Activated CD4-positive, alpha-beta T cell treated with anti-CD3 and anti-CD28 coated beads for 36 hours (primary cell): ENCODE measurements around the gene NEURL2. TPM values are rescaled to one million over a fixed set of nuclear protein-coding genes. Genes with fewer than 3 reads are reported as not detected.
A peak's percentile ranks its signal among the peaks of the same experiment; 100 is the strongest.

ENCODE experiments used
- ATAC-seq: fragments of 200-7000 bp; cut with Tn5 transposase; one replicate; pipeline ENCODE4 v1.10.0; 2021; ENCODE audit warnings: mild to moderate bottlenecking, moderate library complexity
- CTCF ChIA-PET: fragments of 350-600 bp; sonication (Branson Sonifier 250); formaldehyde crosslinking; loops from one replicate; lab custom pipeline; 2021; ENCODE audit warnings: antibody characterized with exemption; lab: Charles Lee
- POLR2A ChIA-PET: fragments of 350-600 bp; sonication (Branson Sonifier 250); formaldehyde crosslinking; loops from one replicate; lab custom pipeline; 2021; ENCODE audit warnings: antibody characterized with exemption, inconsistent platforms; lab: Charles Lee
- DNase-seq: peaks from one replicate; pipeline ENCODE4 v3.0.0-alpha.2; 2020
- H3K27ac Mint-ChIP-seq: one replicate; pipeline ENCODE4 v1.8.0; 2021; ENCODE audit warnings: mixed read lengths
- H3K27me3 Mint-ChIP-seq: one replicate; pipeline ENCODE4 v1.8.0; 2021; ENCODE audit warnings: mixed read lengths
- H3K36me3 Mint-ChIP-seq: one replicate; pipeline ENCODE4 v1.8.0; 2021; ENCODE audit warnings: low read depth, mixed read lengths
- H3K4me1 Mint-ChIP-seq: one replicate; pipeline ENCODE4 v1.8.0; 2021; ENCODE audit warnings: mixed read lengths
- H3K4me3 Mint-ChIP-seq: one replicate; pipeline ENCODE4 v1.8.0; 2021; ENCODE audit warnings: mild to moderate bottlenecking, moderate library complexity, mixed read lengths
- H3K9me3 Mint-ChIP-seq: one replicate; pipeline ENCODE4 v1.8.0; 2021; ENCODE audit warnings: low read depth, mixed read lengths
- intact Hi-C, 2 experiments: fragments of 100-400 bp; cut with DNase I in 1 of 2; cut with micrococcal nuclease in 1 of 2; formaldehyde crosslinking; loops; one replicate each; pipeline versions ENCODE4 v1.14.2 to v1.15.1; 2022 to 2024; cut with DNase I, micrococcal nuclease
- total RNA-seq, 2 experiments: library from RNA; stranded (reverse); gene quantifications; one replicate each; pipeline ENCODE4 v1.2.3, GENCODE V29; 2021

NEURL2 gene
- 1 to 10 TPM; 1.2 to 1.9 TPM for total RNA-seq

DNA sequence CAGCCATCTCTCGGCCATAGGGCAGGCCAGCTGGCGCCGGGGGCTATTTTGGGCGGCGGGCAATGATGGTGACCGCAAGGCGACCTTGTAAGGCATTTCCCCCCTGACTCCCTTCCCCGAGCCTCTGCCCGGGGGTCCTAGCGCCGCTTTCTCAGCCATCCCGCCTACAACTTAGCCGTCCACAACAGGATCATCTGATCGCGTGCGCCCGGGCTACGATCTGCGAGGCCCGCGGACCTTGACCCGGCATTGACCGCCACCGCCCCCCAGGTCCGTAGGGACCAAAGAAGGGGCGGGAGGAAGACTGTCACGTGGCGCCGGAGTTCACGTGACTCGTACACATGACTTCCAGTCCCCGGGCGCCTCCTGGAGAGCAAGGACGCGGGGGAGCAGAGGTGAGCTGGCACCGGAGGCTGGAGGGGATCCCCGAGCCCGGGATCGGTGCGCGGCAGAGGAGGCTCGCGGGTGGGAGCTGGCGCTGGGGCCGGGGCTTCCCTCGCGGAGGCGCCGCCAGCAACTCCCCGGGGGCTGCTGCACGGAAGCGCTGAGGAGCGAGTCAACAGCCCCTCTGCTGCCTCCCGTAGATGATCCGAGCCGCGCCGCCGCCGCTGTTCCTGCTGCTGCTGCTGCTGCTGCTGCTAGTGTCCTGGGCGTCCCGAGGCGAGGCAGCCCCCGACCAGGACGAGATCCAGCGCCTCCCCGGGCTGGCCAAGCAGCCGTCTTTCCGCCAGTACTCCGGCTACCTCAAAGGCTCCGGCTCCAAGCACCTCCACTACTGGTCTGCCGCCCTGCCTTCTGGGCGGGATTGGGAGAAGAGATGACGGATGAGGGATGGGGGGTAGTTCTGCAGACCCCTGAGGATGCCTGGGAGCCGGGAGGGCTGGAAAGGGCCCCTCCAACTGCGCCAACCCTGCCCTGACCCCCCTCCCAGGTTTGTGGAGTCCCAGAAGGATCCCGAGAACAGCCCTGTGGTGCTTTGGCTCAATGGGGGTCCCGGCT, at the start of gene NEURL2, which contains the start of gene CTSA:
Gene NEURL2 (minus strand): TSS at position 224 of the 999 bp plus-strand sequence. CDS start 217 bp downstream, at position 7.
Gene CTSA (plus strand): TSS at position 351 of the 999 bp plus-strand sequence. CDS start 234 bp downstream, at position 585.
- Mint-ChIP-seq H3K27ac (peak within 1 kb of the TSS; percentile 87), H3K4me1 (peaks cover 32% of the 10 kb centered on the region), H3K36me3 (peaks cover 23% of the 10 kb centered on the region), H3K4me3 (peak within 1 kb of the TSS; percentile 89), H3K9me3 (no peaks in the 10 kb centered on the region), H3K27me3 (no peaks in the 10 kb centered on the region)
- DNase-seq: peak; percentile 94
- intact Hi-C loops: loop anchor here (1.0 to 2.0 kb wide), 9 partner anchors 10 to 100 kb away; partner anchors contain the start of genes ACOT8 (in 2 of the 2), UBE2C (in 2 of the 2), ZSWIM1 (in 2 of the 2) and ZSWIM3 (in 2 of the 2)
- POLR2A ChIA-PET: interaction anchor here (0.6 to 2.2 kb wide), 3 partner anchors 10 to 78 kb away, joined by 3 to 7 read pairs (median 5); partner anchors contain the start of gene ZSWIM1
- ATAC-seq: peak; percentile 80
- CTCF ChIA-PET: interaction anchor here (1.1 to 1.8 kb wide), 7 partner anchors 10 to 94 kb away, joined by 3 to 10 read pairs (median 5); partner anchors contain the start of genes PCIF1 and ZSWIM1

DNA sequence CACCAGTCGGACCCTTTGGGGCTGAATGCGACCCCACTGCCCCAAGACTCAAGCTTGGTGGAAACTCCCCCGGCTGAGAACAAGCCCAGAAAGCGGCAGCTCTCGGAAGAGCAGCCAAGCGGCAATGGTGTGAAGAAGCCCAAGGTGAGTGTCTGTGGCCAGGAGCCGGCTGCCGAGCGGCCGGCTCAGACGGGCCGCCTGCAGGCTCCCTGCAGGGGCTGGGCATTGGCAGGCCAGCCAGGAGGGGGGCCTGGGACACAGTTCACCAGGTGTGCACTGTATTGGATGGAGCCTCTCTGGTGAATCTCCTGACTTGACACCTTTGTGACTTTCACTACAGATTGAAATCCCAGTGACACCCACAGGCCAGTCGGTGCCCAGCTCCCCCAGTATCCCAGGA, 49.5 kb upstream of the NEURL2 start:
- ATAC-seq (no peak), DNase-seq (no peak)
- Mint-ChIP-seq H3K4me3 (no peak overlapping the region), H3K27me3 (no peaks in the 10 kb centered on the region), H3K36me3 (peaks cover 37% of the 10 kb centered on the region), H3K9me3 (no peaks in the 10 kb centered on the region), H3K4me1 (peaks cover 34% of the 10 kb centered on the region), H3K27ac (no peak overlapping the region)
- CTCF ChIA-PET: interaction anchor here (0.7 to 2.1 kb wide), 2 partner anchors 10 to 29 kb away, joined by 3 to 7 read pairs; no protein-coding TSS in a partner anchor
- POLR2A ChIA-PET: no interaction called here
- intact Hi-C loops: no loop called here

GRCh38 chr20:45940053-45940452, 49.0 kb upstream of the NEURL2 start:
- intact Hi-C loops: no loop called here
- CTCF ChIA-PET: interaction anchor here (0.7 to 2.1 kb wide), 2 partner anchors 11 to 29 kb away, joined by 3 to 7 read pairs; no protein-coding TSS in a partner anchor
- H3K4me3 Mint-ChIP-seq: no peak overlapping the region
- no peak overlapping the region for H3K27ac Mint-ChIP-seq
- POLR2A ChIA-PET: no interaction called here
- ATAC-seq: no peak
- H3K36me3 Mint-ChIP-seq: peaks cover 36% of the 10 kb centered on the region
- H3K4me1 Mint-ChIP-seq: peaks cover 34% of the 10 kb centered on the region
- H3K27me3 Mint-ChIP-seq: no peaks in the 10 kb centered on the region
- H3K9me3 Mint-ChIP-seq: no peaks in the 10 kb centered on the region
- no peak for DNase-seq

DNA sequence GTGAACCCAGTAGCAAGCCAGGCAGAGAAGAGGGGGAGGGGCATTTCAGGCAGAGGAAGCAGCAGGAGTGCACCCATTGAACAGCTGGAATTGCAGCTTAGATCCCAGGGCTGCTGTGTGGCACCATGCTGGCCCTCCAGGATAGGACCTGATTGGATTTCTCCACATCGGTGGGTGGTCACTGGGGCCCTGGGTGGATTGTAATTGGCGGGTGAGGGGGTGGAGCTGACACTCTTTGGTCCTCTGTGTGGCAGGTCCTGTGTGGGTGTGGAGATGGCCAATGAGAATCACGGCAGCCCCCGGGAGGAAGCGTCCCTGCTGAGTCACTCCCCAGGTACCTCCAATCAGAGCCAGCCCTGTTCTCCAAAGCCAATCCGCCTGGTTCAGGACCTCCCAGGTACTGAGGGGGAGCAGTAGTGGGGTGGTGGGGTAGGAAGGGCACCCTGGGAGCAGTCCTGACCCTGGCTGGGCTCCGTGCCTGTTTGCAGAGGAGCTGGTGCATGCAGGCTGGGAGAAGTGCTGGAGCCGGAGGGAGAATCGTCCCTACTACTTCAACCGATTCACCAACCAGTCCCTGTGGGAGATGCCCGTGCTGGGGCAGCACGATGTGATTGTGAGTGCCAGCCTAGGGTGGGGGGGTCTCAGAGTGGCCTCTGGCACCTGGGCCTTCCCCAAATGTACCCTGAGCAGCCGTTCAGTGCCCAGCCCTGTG, 47.9 kb upstream of the NEURL2 start:
- Mint-ChIP-seq H3K9me3 (no peaks in the 10 kb centered on the region), H3K27me3 (no peaks in the 10 kb centered on the region), H3K27ac (peak overlapping the region; percentile 73), H3K36me3 (peaks cover 28% of the 10 kb centered on the region), H3K4me3 (no peak overlapping the region), H3K4me1 (peaks cover 26% of the 10 kb centered on the region)
- ChIA-PET POLR2A (no interaction called here), CTCF (interaction anchor here (2.1 kb wide), 1 partner anchor 30 kb away, joined by 7 read pairs; no protein-coding TSS in a partner anchor)
- ATAC-seq (no peak), DNase-seq (no peak)
- intact Hi-C loops: no loop called here

DNA sequence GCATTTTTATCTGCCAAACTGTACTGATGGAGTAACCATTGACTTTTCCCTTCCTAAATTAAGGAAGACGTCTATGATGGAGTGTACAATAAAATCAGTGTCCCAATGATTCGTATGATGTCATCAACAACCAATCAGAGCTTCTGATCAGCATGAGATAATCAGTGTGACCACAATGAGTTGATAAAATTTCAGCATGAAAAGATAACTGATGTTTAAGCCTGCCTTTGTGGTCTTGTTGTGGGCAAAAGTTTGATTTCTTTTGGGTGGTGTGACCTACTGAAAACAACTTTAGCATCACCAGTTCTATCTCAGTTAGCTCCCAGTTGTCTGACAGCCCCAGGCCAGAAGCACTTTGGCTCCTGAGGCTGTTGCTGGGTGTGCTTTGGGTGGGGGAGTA, 46.8 kb upstream of the NEURL2 start:
- H3K36me3 Mint-ChIP-seq: peaks cover 25% of the 10 kb centered on the region
- peaks cover 27% of the 10 kb centered on the region for H3K4me1 Mint-ChIP-seq
- H3K27ac Mint-ChIP-seq: peak overlapping the region; percentile 73
- no peaks in the 10 kb centered on the region for H3K9me3 Mint-ChIP-seq
- no peak overlapping the region for H3K4me3 Mint-ChIP-seq
- no peaks in the 10 kb centered on the region for H3K27me3 Mint-ChIP-seq
- DNase-seq (no peak), ATAC-seq (no peak)
- intact Hi-C loops: no loop called here
- ChIA-PET POLR2A (interaction anchor here (0.6 to 1.6 kb wide), 2 partner anchors 32 to 184 kb away, joined by 3 to 8 read pairs; no protein-coding TSS in a partner anchor), CTCF (interaction anchor here (0.7 to 5.2 kb wide), 2 partner anchors 32 to 57 kb away, joined by 3 to 42 read pairs; partner anchors contain the start of gene ZNF335)

GRCh38 chr20:45935416-45936046, 44.5 kb upstream of the NEURL2 start:
- CTCF ChIA-PET: interaction anchor here (1.0 to 5.2 kb wide), 4 partner anchors 15 to 111 kb away, joined by 3 to 42 read pairs (median 4); partner anchors contain the start of gene ZNF335
- Mint-ChIP-seq H3K36me3 (peaks cover 25% of the 10 kb centered on the region), H3K4me3 (peak overlapping the region; percentile 97), H3K27me3 (no peaks in the 10 kb centered on the region), H3K9me3 (no peaks in the 10 kb centered on the region), H3K4me1 (peaks cover 27% of the 10 kb centered on the region), H3K27ac (peak overlapping the region; percentile 92)
- intact Hi-C loops: loop anchor here (1.0 to 2.0 kb wide), 15 partner anchors 24 to 572 kb away; partner anchors contain the start of genes ACOT8 (in 2 of the 2), CTSA (in 2 of the 2), NEURL2 (in 2 of the 2) and UBE2C (in 2 of the 2)
- DNase-seq (no peak), ATAC-seq (no peak)
- POLR2A ChIA-PET: interaction anchor here (0.6 to 3.1 kb wide), 11 partner anchors 9 to 153 kb away, joined by 3 to 45 read pairs (median 4); partner anchors contain the start of genes ACOT8, ZNF335 and ZSWIM3

DNA sequence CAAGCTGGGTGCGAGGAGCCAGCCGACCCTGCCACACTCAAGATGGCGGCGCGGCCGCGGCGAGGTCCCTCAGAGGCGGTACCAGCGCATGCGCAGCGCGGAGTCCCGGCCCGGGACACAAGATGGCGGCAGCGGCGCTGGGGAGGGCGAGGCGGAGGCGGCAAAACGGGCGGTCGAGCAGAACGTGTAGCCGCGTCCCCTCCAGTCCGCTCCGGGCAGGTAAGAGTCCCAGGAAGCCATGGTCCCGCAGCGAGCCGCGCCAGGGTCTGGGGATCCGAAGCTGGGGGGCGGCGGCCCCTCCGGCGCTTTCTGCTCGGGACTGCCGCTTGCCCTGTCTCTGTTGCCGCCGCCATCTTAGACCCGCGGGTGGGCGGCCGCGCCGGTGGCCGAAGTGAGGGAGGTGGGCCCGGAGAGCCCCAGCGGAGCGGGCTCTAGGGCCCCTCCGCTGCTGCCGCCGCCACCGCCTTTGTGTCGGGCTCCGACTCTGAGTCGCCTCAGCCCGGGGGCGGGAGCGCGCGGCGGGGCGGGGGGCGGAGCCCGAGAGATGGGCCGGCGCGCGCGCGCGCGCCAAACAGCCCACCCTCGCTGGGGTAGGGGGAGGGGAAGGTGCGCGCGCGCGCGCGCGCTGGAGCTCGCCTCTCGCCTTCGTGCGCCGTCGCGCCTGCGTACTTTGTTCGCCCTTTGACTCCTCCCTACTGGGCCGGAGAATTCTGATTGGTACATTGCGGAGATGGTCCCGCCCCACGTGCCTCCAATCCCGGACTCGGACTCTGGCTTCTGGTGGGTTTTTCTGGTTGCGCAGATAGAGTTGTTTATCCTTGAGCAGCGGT, 43.8 kb upstream of the NEURL2 start, which contains the start of gene PCIF1:
Gene PCIF1 (plus strand): TSS at position 98 of the 830 bp plus-strand sequence. CDS start 4,317 bp downstream, outside the sequence.
- peak; percentile 99 for DNase-seq
- peaks cover 22% of the 10 kb centered on the region for H3K36me3 Mint-ChIP-seq
- ChIA-PET CTCF (interaction anchor here (1.0 to 5.2 kb wide), 6 partner anchors 9 to 111 kb away, joined by 3 to 42 read pairs (median 6); partner anchors contain the start of genes CTSA, NEURL2 and ZNF335), POLR2A (interaction anchor here (0.5 to 3.1 kb wide), 17 partner anchors 9 to 154 kb away, joined by 3 to 45 read pairs (median 4); partner anchors contain the start of genes ACOT8, ZNF335 and ZSWIM3)
- peak within 1 kb of the TSS; percentile 97 for H3K4me3 Mint-ChIP-seq
- peak within 1 kb of the TSS; percentile 99 for H3K27ac Mint-ChIP-seq
- intact Hi-C loops: loop anchor here (1.0 to 2.0 kb wide), 16 partner anchors 24 to 572 kb away; partner anchors contain the start of genes ACOT8 (in 2 of the 2), CTSA (in 2 of the 2), NEURL2 (in 2 of the 2) and UBE2C (in 2 of the 2)
- no peaks in the 10 kb centered on the region for H3K27me3 Mint-ChIP-seq
- no peaks in the 10 kb centered on the region for H3K9me3 Mint-ChIP-seq
- H3K4me1 Mint-ChIP-seq: peaks cover 27% of the 10 kb centered on the region
- peak; percentile 84 for ATAC-seq

DNA sequence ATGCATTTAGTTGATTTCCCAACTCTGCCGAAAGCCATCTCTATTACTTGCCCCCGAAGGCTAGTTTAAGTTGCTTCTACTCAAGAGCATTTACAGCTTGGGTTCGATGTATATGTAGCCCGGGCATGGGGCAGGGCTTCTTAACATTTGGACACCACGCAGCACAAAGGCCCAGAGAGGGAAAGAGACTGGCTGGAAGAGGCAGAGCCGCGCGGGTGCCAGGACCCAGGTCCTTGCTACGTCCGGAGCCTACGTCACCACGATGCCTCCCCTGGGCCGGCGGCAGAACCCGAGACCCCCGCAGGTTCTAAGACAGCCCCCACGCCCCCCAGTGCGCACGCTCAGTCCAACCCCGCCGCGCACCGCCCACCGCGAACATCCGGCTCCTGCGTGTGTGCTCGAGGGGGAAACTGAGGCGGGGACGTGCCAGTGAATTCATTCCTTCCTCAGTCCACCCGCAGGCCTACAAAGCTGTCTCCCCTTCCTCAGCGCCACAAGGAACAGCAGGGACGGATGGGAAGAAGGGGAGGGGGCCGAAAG, 43.1 kb upstream of the NEURL2 start:
- Mint-ChIP-seq H3K4me3 (peak overlapping the region; percentile 97), H3K36me3 (peaks cover 16% of the 10 kb centered on the region), H3K27ac (peak overlapping the region; percentile 99), H3K9me3 (no peaks in the 10 kb centered on the region), H3K4me1 (peaks cover 27% of the 10 kb centered on the region), H3K27me3 (no peaks in the 10 kb centered on the region)
- CTCF ChIA-PET: interaction anchor here (0.6 to 5.2 kb wide), 10 partner anchors 10 to 110 kb away, joined by 3 to 42 read pairs (median 5); partner anchors contain the start of genes CTSA, NEURL2, ZNF335 and ZSWIM1
- ATAC-seq (peak; percentile 9), DNase-seq (no peak)
- intact Hi-C loops: loop anchor here (1.0 to 2.0 kb wide), 5 partner anchors 43 to 143 kb away; partner anchors contain the start of genes CTSA (in 1 of the 2), DNTTIP1 (in 1 of the 2), NEURL2 (in 1 of the 2) and UBE2C (in 1 of the 2)
- POLR2A ChIA-PET: interaction anchor here (0.5 to 3.1 kb wide), 11 partner anchors 11 to 135 kb away, joined by 3 to 45 read pairs (median 6); partner anchors contain the start of genes ACOT8, ZNF335, ZSWIM1 and ZSWIM3
